Measurements from ENCODE around the gene ATP6V1D. TPM values are rescaled to one million over a fixed set of nuclear protein-coding genes. Genes with fewer than 3 reads are reported as not detected.

Gene ATP6V1D
- total RNA-seq, 1 experiment from 2014 or later, result 85.9 TPM

GRCh38 chr14:67389811-67390534 is 30.4 kb upstream of the ATP6V1D start:
- H3F3A ChIP-seq (ENCODE audit: low read length, unreplicated experiment), result peaks cover 4% of the 10 kb centered on the region
- no peak overlapping the region for H3K4me2 ChIP-seq (ENCODE audit: low read length)
- H3K4me3 ChIP-seq (ENCODE audit: low read length), result no peak overlapping the region
- peaks cover 29% of the 10 kb centered on the region for H3K36me3 ChIP-seq (ENCODE audit: low read depth, low read length)
- ChIA-PET CTCF (interaction anchor here (0.6 kb wide), 1 partner anchor 30 kb away, joined by 4 read pairs; the partner anchor contains the start of gene ATP6V1D), POLR2A (ENCODE audit: unreplicated experiment) (no interaction called here)
- no peak overlapping the region for H2AFZ ChIP-seq (ENCODE audit: low read length)
- no peak overlapping the region for H3K9ac ChIP-seq (ENCODE audit: low read length)
- intact Hi-C loops (cut with micrococcal nuclease), result no loop called here
- no peak for ATAC-seq
- no peaks in the 10 kb centered on the region for H3K27me3 ChIP-seq (ENCODE audit: low read length)
- H3K27ac ChIP-seq (ENCODE audit: low read length), result no peak overlapping the region
- no peak for DNase-seq
- TF ChIP-seq EZH2 (IDR thresholded peaks at IDR 0.05; ENCODE audit: low read length, unreplicated experiment), result no peak
- no peak for TF ChIP-seq CTCF (conservative IDR thresholded peaks at IDR 0.05; ENCODE audit: low read depth, low read length)
- TF ChIP-seq EZH2phosphoT487 (IDR thresholded peaks at IDR 0.05; ENCODE audit: borderline replicate concordance, low read length), result no peak
- H3K4me1 ChIP-seq (ENCODE audit: insufficient read depth, low read length), result peaks cover 28% of the 10 kb centered on the region
- no peaks in the 10 kb centered on the region for H3K9me3 ChIP-seq (ENCODE audit: low read length)
- no peaks in the 10 kb centered on the region for H3K9me2 ChIP-seq (replicated peaks; ENCODE audit: low read length)
- H4K20me1 ChIP-seq (ENCODE audit: low read length), result 0 out of 2 replicates have a peak, but pooled peaks cover 5% of the 10 kb centered on the region
- BruUV-seq (replicated peaks), result no TSS peak
- no peaks in the 10 kb centered on the region for H3K79me2 ChIP-seq (ENCODE audit: low read length)

- Histone ChIP-seq H3K4me3 (ENCODE audit: low read length) (no peak overlapping the region), H3K9me2 (replicated peaks; ENCODE audit: low read length) (no peaks in the 10 kb centered on the region), H3K27me3 (ENCODE audit: low read length) (no peaks in the 10 kb centered on the region), H3K4me2 (ENCODE audit: low read length) (no peak overlapping the region), H3K9ac (ENCODE audit: low read length) (no peak overlapping the region), H2AFZ (ENCODE audit: low read length) (no peak overlapping the region), H3K27ac (ENCODE audit: low read length) (no peak overlapping the region), H4K20me1 (ENCODE audit: low read length) (0 out of 2 replicates have a peak, but pooled peaks cover 5% of the 10 kb centered on the region), H3K79me2 (ENCODE audit: low read length) (no peaks in the 10 kb centered on the region), H3K36me3 (ENCODE audit: low read depth, low read length) (peaks cover 36% of the 10 kb centered on the region), H3K4me1 (ENCODE audit: insufficient read depth, low read length) (peaks cover 33% of the 10 kb centered on the region), H3F3A (ENCODE audit: low read length, unreplicated experiment) (peaks cover 4% of the 10 kb centered on the region), H3K9me3 (ENCODE audit: low read length) (no peaks in the 10 kb centered on the region)
- POLR2A ChIA-PET (ENCODE audit: unreplicated experiment), result no interaction called here
- CTCF ChIA-PET, result no interaction called here
- intact Hi-C loops (cut with micrococcal nuclease), result no loop called here
- TF ChIP-seq EZH2 (IDR thresholded peaks at IDR 0.05; ENCODE audit: low read length, unreplicated experiment) (no peak), CTCF (conservative IDR thresholded peaks at IDR 0.05; ENCODE audit: low read depth, low read length) (no peak), EZH2phosphoT487 (IDR thresholded peaks at IDR 0.05; ENCODE audit: borderline replicate concordance, low read length) (no peak)
- no peak for ATAC-seq
- DNase-seq, result no peak
- no TSS peak for BruUV-seq (replicated peaks)
These were observed 29.7 kb upstream of the ATP6V1D start for GRCh38 chr14:67389275-67389674.

GRCh38 chr14:67387195-67387594 is 27.6 kb upstream of the ATP6V1D start:
- no peaks in the 10 kb centered on the region for H3K27me3 ChIP-seq (ENCODE audit: low read length)
- no peak overlapping the region for H2AFZ ChIP-seq (ENCODE audit: low read length)
- no peak overlapping the region for H3K27ac ChIP-seq (ENCODE audit: low read length)
- peaks cover 27% of the 10 kb centered on the region for H3K4me1 ChIP-seq (ENCODE audit: insufficient read depth, low read length)
- H3F3A ChIP-seq (ENCODE audit: low read length, unreplicated experiment), result peaks cover 10% of the 10 kb centered on the region
- H3K9me2 ChIP-seq (replicated peaks; ENCODE audit: low read length), result no peaks in the 10 kb centered on the region
- H3K79me2 ChIP-seq (ENCODE audit: low read length), result no peaks in the 10 kb centered on the region
- H3K9ac ChIP-seq (ENCODE audit: low read length), result no peak overlapping the region
- H4K20me1 ChIP-seq (ENCODE audit: low read length), result 0 out of 2 replicates have a peak, but pooled peaks cover 5% of the 10 kb centered on the region
- intact Hi-C loops (cut with micrococcal nuclease), result no loop called here
- CTCF ChIA-PET, result interaction anchor here (0.7 to 1.1 kb wide), 2 partner anchors 27 to 282 kb away, joined by 3 to 4 read pairs; partner anchors contain the start of genes ATP6V1D and EIF2S1
- no peak overlapping the region for H3K4me2 ChIP-seq (ENCODE audit: low read length)
- H3K4me3 ChIP-seq (ENCODE audit: low read length), result no peak overlapping the region
- POLR2A ChIA-PET (ENCODE audit: unreplicated experiment), result interaction anchor here (0.6 kb wide), 2 partner anchors 25 to 46 kb away, joined by 3 read pairs; partner anchors contain the start of gene PLEK2
- DNase-seq (peak; percentile 45), ATAC-seq (peak; percentile 55)
- peaks cover 57% of the 10 kb centered on the region for H3K36me3 ChIP-seq (ENCODE audit: low read depth, low read length)
- no peaks in the 10 kb centered on the region for H3K9me3 ChIP-seq (ENCODE audit: low read length)
- BruUV-seq (replicated peaks), result no TSS peak
- TF ChIP-seq EZH2 (IDR thresholded peaks at IDR 0.05; ENCODE audit: low read length, unreplicated experiment), result no peak
- no peak for TF ChIP-seq EZH2phosphoT487 (IDR thresholded peaks at IDR 0.05; ENCODE audit: borderline replicate concordance, low read length)
- no peak for TF ChIP-seq CTCF (conservative IDR thresholded peaks at IDR 0.05; ENCODE audit: low read depth, low read length)

Measured in PC-3 (cell line).